ENCODE data around the gene TEX261.
A peak's percentile ranks its signal among the peaks of the same experiment; 100 is the strongest.
"Not testable (repeated sequence)": the region's sequence is repeated elsewhere in the genome, so short reads cannot be mapped to it uniquely, and the experiment has no call there.

TEX261 gene

GRCh38 chr2:70999931-71000330 is 5.3 kb upstream of the TEX261 start:
- not testable (repeated sequence) for DNase-seq

GRCh38 chr2:70999362-70999761 is 4.7 kb upstream of the TEX261 start:
- DNase-seq, result no peak

- DNase-seq, result not testable (repeated sequence)
Observed at GRCh38 chr2:70998885-70999284, 4.2 kb upstream of the TEX261 start.

- DNase-seq, result peak; percentile 33
Observed at GRCh38 chr2:70995426-70995729, 705 bp upstream of the TEX261 start.

- no peak for DNase-seq
Observed at GRCh38 chr2:70994009-70994698, 519 bp downstream of the TEX261 start.

GRCh38 chr2:70992945-70993853 is 1.5 kb downstream of the TEX261 start:
- no peak for DNase-seq

- no peak for DNase-seq
Observed at GRCh38 chr2:70991742-70992141, 2.9 kb downstream of the TEX261 start.

- DNase-seq, result no peak
Observed at GRCh38 chr2:70991142-70991541, 3.5 kb downstream of the TEX261 start.

- no peak for DNase-seq
Observed at GRCh38 chr2:70990216-70990615, 4.5 kb downstream of the TEX261 start.

- DNase-seq, result no peak
Observed at GRCh38 chr2:70988726-70989648, 5.7 kb downstream of the TEX261 start.

GRCh38 chr2:70988151-70988550 is 6.5 kb downstream of the TEX261 start:
- DNase-seq, result no peak

- DNase-seq, result no peak
Observed at GRCh38 chr2:70987386-70987785, 7.3 kb downstream of the TEX261 start.

- DNase-seq, result no peak
Observed at GRCh38 chr2:70986499-70987189, 8.0 kb downstream of the TEX261 start.

- no peak for DNase-seq
Observed at GRCh38 chr2:70985956-70986355, 8.7 kb downstream of the TEX261 start.

- DNase-seq, result no peak
Observed at GRCh38 chr2:70985283-70985688, 9.4 kb downstream of the TEX261 start.

- no peak for DNase-seq
Observed at GRCh38 chr2:70984576-70985282, 9.9 kb downstream of the TEX261 start.

GRCh38 chr2:70984228-70984575 is 10.5 kb downstream of the TEX261 start:
- DNase-seq, result no peak

GRCh38 chr2:70983506-70984227 is 11.0 kb downstream of the TEX261 start:
- no peak for DNase-seq

GRCh38 chr2:70982971-70983370 is 11.7 kb downstream of the TEX261 start:
- DNase-seq, result no peak

GRCh38 chr2:70981866-70982810 is 12.5 kb downstream of the TEX261 start:
- no peak for DNase-seq
